K562 (cell line): ENCODE data around the gene SPATA31C1. TPM values are rescaled to one million over a fixed set of nuclear protein-coding genes. Genes with fewer than 3 reads are reported as not detected.
"Not testable (repeated sequence)": the region's sequence is repeated elsewhere in the genome, so short reads cannot be mapped to it uniquely, and the experiment has no call there.

Experiments used
- ATAC-seq: fragments of 200-7000 bp; cut with Tn5 transposase; 3 replicates; pipeline ENCODE4 v1.9.1; 2020; ENCODE audit warnings: moderate library complexity
- BruUV-seq: library from RNA; stranded (reverse); fragments of 400-500 nt; replicated peaks from 2 replicates; lab custom pipeline; 2021; lab: Mats Ljungman, UMichigan
- CTCF ChIA-PET: fragments of 300-600 bp; formaldehyde crosslinking; extraction: SDS; loops from one replicate; lab custom pipeline; 2021; ENCODE audit warnings: low intra/inter-chr PET ratio; lab: Yijun Ruan, JAX
- POLR2A ChIA-PET: fragments of 300-600, 350-650 bp; sonication (Branson Sonifier 250); formaldehyde crosslinking; extraction: SDS; loops from one replicate; lab custom pipeline; 2021; ENCODE audit warnings: antibody characterized with exemption, inconsistent platforms; lab: Yijun Ruan, JAX
- DNase-seq, 4 experiments: peaks; one replicate each; pipeline versions ENCODE4 v3.0.0 to v3.0.0-alpha.2; 2011 to 2018; ENCODE audit warnings: low spot score in 3 of 4, mixed read lengths in 3 of 4; ENCODE audit errors: extremely low read depth in 1 of 4
- FAIRE-seq: peaks from 2 replicates; lab custom pipeline; 2011; peaks lifted over from hg19 to GRCh38; lab: Jason Lieb, UNC
- H2AFZ ChIP-seq: 2 replicates; pipeline ENCODE4 v1.6.0; 2011; ENCODE audit warnings: low read depth, low read length, control low read depth, inconsistent platforms
- H3K27ac ChIP-seq: fragments of 200-600 bp; 3 replicates; pipeline ENCODE4 v1.8.0; 2011; ENCODE audit warnings: low read depth, mild to moderate bottlenecking, control low read depth, inconsistent platforms, low read length, moderate library complexity, mixed read lengths; ENCODE audit errors: extremely low read depth
- H3K27me3 ChIP-seq, 2 experiments: fragments of 300-600 bp in 1 of 2; 2 replicates in 1 of 2; 3 replicates in 1 of 2; pipeline versions ENCODE4 v1.6.0 to v1.8.0; 2011; ENCODE audit warnings: inconsistent platforms in 2 of 2, low read length in 2 of 2, mild to moderate bottlenecking in 1 of 2, mixed read lengths in 1 of 2, moderate library complexity in 1 of 2; ENCODE audit not compliant: control insufficient read depth in 2 of 2, insufficient read depth in 2 of 2
- H3K36me3 ChIP-seq: fragments of 300-600 bp; 3 replicates; pipeline ENCODE4 v1.8.0; 2011; ENCODE audit warnings: mild to moderate bottlenecking, low read length, inconsistent platforms; ENCODE audit not compliant: control insufficient read depth, insufficient read depth
- H3K4me1 ChIP-seq, 2 experiments: fragments of 200-600 bp in 1 of 2; replicated peaks in 1 of 2; 2 replicates in 1 of 2; 3 replicates in 1 of 2; pipeline versions ENCODE4 v1.5.1 to v1.8.0; 2011; ENCODE audit warnings: inconsistent platforms in 2 of 2, low read length in 2 of 2, mild to moderate bottlenecking in 1 of 2, mixed read lengths in 1 of 2, moderate library complexity in 1 of 2; ENCODE audit not compliant: control insufficient read depth in 2 of 2, insufficient read depth in 2 of 2
- H3K4me2 ChIP-seq: 2 replicates; pipeline ENCODE4 v1.6.1; 2011; ENCODE audit warnings: low read length, control low read depth, inconsistent platforms, mixed read lengths; ENCODE audit not compliant: insufficient read depth
- H3K4me3 ChIP-seq: fragments of 200-600 bp; sonication (generic), shearing (Covaris generic); 2 replicates; pipeline ENCODE4 v1.5.1; 2016; ENCODE audit warnings: control low read depth, inconsistent platforms
- H3K79me2 ChIP-seq: fragments of 200-600 bp; 3 replicates; pipeline ENCODE4 v1.8.0; 2011; ENCODE audit warnings: low read length, inconsistent platforms; ENCODE audit not compliant: control insufficient read depth, insufficient read depth
- H3K9ac ChIP-seq, 2 experiments: 2 replicates each; pipeline versions ENCODE4 v1.6.0 to v1.6.1; 2011; ENCODE audit warnings: low read depth in 2 of 2, low read length in 2 of 2, control low read depth in 1 of 2, inconsistent platforms in 1 of 2, mild to moderate bottlenecking in 1 of 2, mixed read lengths in 1 of 2; ENCODE audit not compliant: insufficient read depth in 1 of 2
- H3K9me1 ChIP-seq: one replicate; pipeline ENCODE4 v1.6.0; 2011; ENCODE audit warnings: inconsistent platforms, mild to moderate bottlenecking, low read length, moderate library complexity; ENCODE audit not compliant: control insufficient read depth, insufficient read depth
- H3K9me3 ChIP-seq: replicated peaks from 2 replicates; pipeline ENCODE4 v1.5.1; 2011; ENCODE audit warnings: low read depth, low read length, inconsistent platforms; ENCODE audit not compliant: control insufficient read depth, insufficient read depth
- H4K20me1 ChIP-seq: replicated peaks from 2 replicates; pipeline ENCODE4 v1.6.1; 2011; ENCODE audit warnings: low read length, inconsistent platforms, mixed read lengths; ENCODE audit not compliant: control insufficient read depth, insufficient read depth
- CSDE1 ChIP-seq, 2 experiments: fragments of 450-650 bp; IDR thresholded peaks; 2 replicates each; pipeline ENCODE4 v1.6.1; 2016; ENCODE audit warnings: mild to moderate bottlenecking in 1 of 2
- HES1 ChIP-seq: fragments of 450-650 bp; IDR thresholded peaks from 2 replicates; pipeline ENCODE4 v1.6.1; 2016; ENCODE audit warnings: low read depth, mild to moderate bottlenecking, moderate library complexity
- KDM1A ChIP-seq, 2 experiments: fragments of 450-650 bp; IDR thresholded peaks; 2 replicates each; pipeline ENCODE4 v1.6.1; 2016; ENCODE audit warnings: mild to moderate bottlenecking in 2 of 2
- MAZ ChIP-seq, 2 experiments: fragments of 450-650 bp in 1 of 2; sonication (generic) in 1 of 2; formaldehyde crosslinking; IDR thresholded peaks in 1 of 2; conservative IDR thresholded peaks in 1 of 2; 2 replicates each; pipeline versions ENCODE4 v1.4.0 to v1.5.0; 2020; ENCODE audit warnings: mild to moderate bottlenecking in 1 of 2, missing genetic modification reagents in 1 of 2
- MED1 ChIP-seq: sonication (generic); formaldehyde crosslinking; IDR thresholded peaks from 2 replicates; pipeline ENCODE4 v1.8.1; 2023; ENCODE audit warnings: missing genetic modification reagents, borderline replicate concordance
- RBM34 ChIP-seq: fragments of 200-400 bp; formaldehyde crosslinking; IDR thresholded peaks from 2 replicates; pipeline ENCODE4 v1.6.1; 2018; ENCODE audit warnings: low read length, borderline replicate concordance; ENCODE audit not compliant: insufficient read depth
- STAT5B ChIP-seq: fragments of 250-450 bp; sonication (Bioruptor Pico); IDR thresholded peaks from 2 replicates; pipeline ENCODE4 v1.8.0; 2021; ENCODE audit warnings: mild to moderate bottlenecking, inconsistent platforms
- TEAD4 ChIP-seq, 2 experiments: sonication (generic) in 1 of 2; formaldehyde crosslinking in 1 of 2; IDR thresholded peaks; 2 replicates each; pipeline versions ENCODE4 v1.6.1 to v1.8.0; 2012 to 2022; ENCODE audit warnings: borderline replicate concordance in 1 of 2, inconsistent platforms in 1 of 2, low read length in 1 of 2, mild to moderate bottlenecking in 1 of 2, missing genetic modification reagents in 1 of 2
- YY1 ChIP-seq, 3 experiments: IDR thresholded peaks; 2 replicates each; pipeline ENCODE4 v1.6.1; 2011; ENCODE audit warnings: low read length in 2 of 3, mild to moderate bottlenecking in 2 of 3, moderate library complexity in 2 of 3, borderline replicate concordance in 1 of 3, control low read depth in 1 of 3, low read depth in 1 of 3; ENCODE audit not compliant: insufficient read depth in 3 of 3, insufficient replicate concordance in 2 of 3, control insufficient read depth in 1 of 3, insufficient read length in 1 of 3; ENCODE audit errors: extremely low read depth in 1 of 3
- ZNF175 ChIP-seq: fragments of 200-800 bp; sonication (Bioruptor generic); IDR thresholded peaks from 2 replicates; pipeline ENCODE4 v1.6.1; 2016; ENCODE audit warnings: low read depth, mild to moderate bottlenecking, missing genetic modification characterization, missing compliant biosample characterization
- ZNF431 ChIP-seq: sonication (generic); formaldehyde crosslinking; IDR thresholded peaks from 2 replicates; pipeline ENCODE4 v1.8.0; 2022; ENCODE audit warnings: mild to moderate bottlenecking, missing genetic modification reagents
- WGBS: fragments of 100-300 bp; shearing (Covaris generic); methylation state at CpG from one replicate; pipeline ENCODE4 v1.1.6; 2016; ENCODE audit warnings: low coverage, mixed read lengths; ENCODE audit not compliant: insufficient coverage; ENCODE audit errors: missing lambda C conversion rate; 5-methylcytosine and 5-hydroxymethylcytosine counted together
- in situ Hi-C: fragments of 300-500 bp; cut with MboI; formaldehyde crosslinking; loops from 4 replicates; pipeline ENCODE4 v1.15.0; 2018; ENCODE audit warnings: inconsistent platforms, mixed read lengths
- intact Hi-C: fragments of 100-400 bp; cut with micrococcal nuclease; formaldehyde crosslinking; loops from 2 replicates; pipeline ENCODE4 v1.14.2; 2022
- polyA plus RNA-seq, 8 experiments: library from polyadenylated mRNA; depleted of rRNA in 4 of 8; stranded (reverse) in 5 of 8; unstranded in 3 of 8; fragments of >200 nt; fragmentation: Nextera tagmentation in 2 of 8; fragmentation: Illumina TruSeq in 1 of 8; extraction: Ambion mirVana in 2 of 8; extraction: Trizol in 1 of 8; gene quantifications; 2 replicates each; pipeline versions ENCODE4 v1.2.1 to v1.2.3, GENCODE V29; 2011 to 2014; ENCODE audit warnings: inconsistent platforms in 1 of 8, missing spikeins in 1 of 8
- total RNA-seq, 7 experiments: library from RNA; depleted of rRNA in 6 of 7; stranded (reverse); fragments of >200 nt in 6 of 7; fragmentation: Illumina TruSeq in 2 of 7; extraction: Trizol in 2 of 7; gene quantifications; 2 replicates each; pipeline versions ENCODE4 v1.2.1 to v1.2.3, GENCODE V29; 2011 to 2021; ENCODE audit warnings: low replicate concordance in 1 of 7

The SPATA31C1 gene
- total and polyA plus RNA-seq, 9 of the 15 experiments (the other 6 are each of a cell fraction or from before 2014, with no cell fraction given) = 0.03 to 0.15 (median 0.05) TPM; not detected in 3

- CTCF ChIA-PET = no interaction called here
Measured at GRCh38 chr9:87898151-87898550, 19.6 kb upstream of the SPATA31C1 start.

DNA sequence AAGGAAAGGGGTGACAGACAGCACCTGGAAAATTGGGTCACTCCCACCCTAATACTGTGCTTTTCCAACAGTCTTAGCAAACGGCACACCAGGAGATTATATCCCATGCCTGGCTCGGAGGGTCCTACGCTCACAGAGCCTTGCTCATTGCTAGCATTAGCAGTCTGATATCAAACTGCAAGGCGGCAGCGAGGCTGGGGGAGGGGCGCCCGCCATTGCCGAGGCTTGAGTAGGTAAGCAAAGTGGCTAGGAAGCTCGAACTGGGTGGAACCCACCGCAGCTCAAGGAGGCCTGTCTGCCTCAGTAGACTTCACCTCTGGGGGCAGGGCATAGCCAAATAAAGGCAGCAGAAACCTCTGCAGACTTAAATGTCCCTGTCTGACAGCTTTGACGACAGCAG, 15.4 kb upstream of the SPATA31C1 start:
- H3K9me3 ChIP-seq, intact Hi-C loops, H3K36me3 ChIP-seq, H3K9ac ChIP-seq, H3K9me1 ChIP-seq, FAIRE-seq, H3K4me3 ChIP-seq, H3K27ac ChIP-seq, in situ Hi-C loops, H3K4me1 ChIP-seq, CTCF ChIA-PET, H3K79me2 ChIP-seq, H4K20me1 ChIP-seq, POLR2A ChIA-PET, BruUV-seq, DNase-seq, H3K27me3 ChIP-seq, H2AFZ ChIP-seq, ATAC-seq, H3K4me2 ChIP-seq: not testable (repeated sequence)
- WGBS = 0% methylated on average over 10 of the region's 11 CpGs

More at GRCh38 chr9:87898151-87898550, 19.6 kb upstream of the SPATA31C1 start:
- FAIRE-seq = no peak
- POLR2A ChIA-PET = no interaction called here
- Histone ChIP-seq H2AFZ (no peak overlapping the region), H3K36me3 (no peaks in the 10 kb centered on the region), H3K4me3 (no peak overlapping the region), H3K9me1 (no peaks in the 10 kb centered on the region), H3K27me3 (peaks cover 0 to 4% of the 10 kb centered on the region in 2 experiments; a peak in 1 of 5 replicates), H3K4me1 (no peaks in the 10 kb centered on the region), H3K79me2 (no peaks in the 10 kb centered on the region), H3K9me3 (no peaks in the 10 kb centered on the region), H4K20me1 (no peaks in the 10 kb centered on the region), H3K9ac (no peak overlapping the region), H3K27ac (no peak overlapping the region), H3K4me2 (no peak overlapping the region)
- TF ChIP-seq TEAD4 (IDR thresholded peaks at IDR 0.05; ENCODE audit: low read length) (no peak), TEAD4 (CRISPR knock-in tag; IDR thresholded peaks at IDR 0.05; ENCODE audit: borderline replicate concordance) (no peak), CSDE1 (IDR thresholded peaks at IDR 0.05) (no peak), KDM1A (IDR thresholded peaks at IDR 0.05) (no peak), HES1 (no peak), MED1 (CRISPR knock-in tag) (no peak), YY1 (IDR thresholded peaks at IDR 0.05; ENCODE audit: borderline replicate concordance in 1 of 3, control insufficient read depth in 1 of 3, extremely low read depth in 1 of 3, insufficient read depth in 3 of 3, insufficient read length in 1 of 3, insufficient replicate concordance in 2 of 3, low read depth in 1 of 3, low read length in 2 of 3) (no peak), ZNF175 (CRISPR knock-in tag) (no peak), STAT5B (CRISPR knock-in tag) (no peak), MAZ (CRISPR knock-in tag; conservative IDR thresholded peaks at IDR 0.05 in 1 of 2, IDR thresholded peaks at IDR 0.05 in 1 of 2) (no peak), RBM34 (no peak), ZNF431 (CRISPR knock-in tag) (no peak)
- no peak for ATAC-seq
- intact Hi-C loops = no loop called here
- BruUV-seq = no TSS peak
- in situ Hi-C loops = no loop called here
- no peak for DNase-seq
